Measurements from ENCODE around the gene MYL12B. TPM values are rescaled to one million over a fixed set of nuclear protein-coding genes. Genes with fewer than 3 reads are reported as not detected.
"Not testable (repeated sequence)": the region's sequence is repeated elsewhere in the genome, so short reads cannot be mapped to it uniquely, and the experiment has no call there.

Gene MYL12B
- total RNA-seq, 1 donor from 2014 or later: 214 TPM

GRCh38 chr18:3216987-3217386 lies 44.9 kb upstream of the MYL12B start:
- Histone ChIP-seq H3K9me3 (no peaks in the 10 kb centered on the region), H3K27me3 (no peaks in the 10 kb centered on the region), H3K36me3 (no peaks in the 10 kb centered on the region), H3K4me3 (no peak overlapping the region), H3K27ac (no peak overlapping the region), H3K4me1 (peaks cover 4% of the 10 kb centered on the region)
- no peak for TF ChIP-seq POLR2AphosphoS5 (IDR thresholded peaks at IDR 0.05; ENCODE audit: insufficient read depth in 1 of 2, low read depth in 1 of 2)
- no peak for TF ChIP-seq POLR2A (IDR thresholded peaks at IDR 0.05)
- no peak for TF ChIP-seq CTCF (IDR thresholded peaks at IDR 0.05)
- DNase-seq (ENCODE audit: extremely low spot score in 2 of 2): no peak
- intact Hi-C loops (cut with DNase I): no loop called here

- no peak for DNase-seq (ENCODE audit: extremely low spot score in 2 of 2)
- Histone ChIP-seq H3K27ac (no peak overlapping the region), H3K27me3 (no peaks in the 10 kb centered on the region), H3K4me3 (no peak overlapping the region), H3K9me3 (no peaks in the 10 kb centered on the region), H3K4me1 (no peaks in the 10 kb centered on the region), H3K36me3 (no peaks in the 10 kb centered on the region)
- TF ChIP-seq POLR2AphosphoS5 (IDR thresholded peaks at IDR 0.05; ENCODE audit: insufficient read depth in 1 of 2, low read depth in 1 of 2) (peak in 1 of 2 donors; percentile 14), CTCF (IDR thresholded peaks at IDR 0.05) (no peak)
- intact Hi-C loops (cut with DNase I): no loop called here
These were observed 43.8 kb upstream of the MYL12B start for GRCh38 chr18:3217948-3218647.

- intact Hi-C loops (cut with DNase I): no loop called here
- H3K27me3 ChIP-seq: no peaks in the 10 kb centered on the region
- no peak for DNase-seq (ENCODE audit: extremely low spot score in 2 of 2)
- no peak overlapping the region for H3K4me3 ChIP-seq
- H3K4me1 ChIP-seq: no peaks in the 10 kb centered on the region
- H3K36me3 ChIP-seq: no peaks in the 10 kb centered on the region
- TF ChIP-seq CTCF (IDR thresholded peaks at IDR 0.05): no peak
- no peak for TF ChIP-seq POLR2A (IDR thresholded peaks at IDR 0.05)
- no peak for TF ChIP-seq POLR2AphosphoS5 (IDR thresholded peaks at IDR 0.05; ENCODE audit: insufficient read depth in 1 of 2, low read depth in 1 of 2)
- H3K9me3 ChIP-seq: no peaks in the 10 kb centered on the region
- no peak overlapping the region for H3K27ac ChIP-seq
These were observed 43.1 kb upstream of the MYL12B start for GRCh38 chr18:3218819-3219218.

GRCh38 chr18:3219241-3219630 lies 42.7 kb upstream of the MYL12B start:
- no peaks in the 10 kb centered on the region for H3K36me3 ChIP-seq
- no peaks in the 10 kb centered on the region for H3K9me3 ChIP-seq
- H3K4me1 ChIP-seq: no peaks in the 10 kb centered on the region
- H3K27ac ChIP-seq: no peak overlapping the region
- DNase-seq (ENCODE audit: extremely low spot score in 2 of 2): no peak
- no peak for TF ChIP-seq CTCF (IDR thresholded peaks at IDR 0.05)
- TF ChIP-seq POLR2A (IDR thresholded peaks at IDR 0.05): no peak
- no peak for TF ChIP-seq POLR2AphosphoS5 (IDR thresholded peaks at IDR 0.05; ENCODE audit: insufficient read depth in 1 of 2, low read depth in 1 of 2)
- H3K4me3 ChIP-seq: no peak overlapping the region
- no peaks in the 10 kb centered on the region for H3K27me3 ChIP-seq
- intact Hi-C loops (cut with DNase I): no loop called here

GRCh38 chr18:3219631-3220335 lies 42.1 kb upstream of the MYL12B start, which contains the start of gene MYOM1:
Gene MYOM1, minus strand, starts transcription at chr18:3219968. Its CDS starts 4,745 bp downstream, at chr18:3215223.
- no peaks in the 10 kb centered on the region for H3K4me1 ChIP-seq
- intact Hi-C loops (cut with DNase I): no loop called here
- TF ChIP-seq CTCF (IDR thresholded peaks at IDR 0.05) (no peak), POLR2AphosphoS5 (IDR thresholded peaks at IDR 0.05; ENCODE audit: insufficient read depth in 1 of 2, low read depth in 1 of 2) (no peak), POLR2A (IDR thresholded peaks at IDR 0.05) (no peak)
- H3K36me3 ChIP-seq: no peaks in the 10 kb centered on the region
- no peak within 1 kb of the TSS for H3K27ac ChIP-seq
- no peak within 1 kb of the TSS for H3K4me3 ChIP-seq
- no peaks in the 10 kb centered on the region for H3K9me3 ChIP-seq
- no peaks in the 10 kb centered on the region for H3K27me3 ChIP-seq
- DNase-seq (ENCODE audit: extremely low spot score in 2 of 2): no peak

GRCh38 chr18:3220868-3221267 lies 41.1 kb upstream of the MYL12B start:
- not testable (repeated sequence) for H3K36me3 ChIP-seq, H3K27ac ChIP-seq

More at GRCh38 chr18:3220868-3221267, 41.1 kb upstream of the MYL12B start:
- DNase-seq (ENCODE audit: extremely low spot score in 2 of 2); H3K4me3 ChIP-seq; H3K4me1 ChIP-seq; H3K27me3 ChIP-seq; intact Hi-C loops (cut with DNase I); H3K9me3 ChIP-seq: not testable (repeated sequence)
